ENCODE results near the gene ZNF302. TPM values are rescaled to one million over a fixed set of nuclear protein-coding genes. Genes with fewer than 3 reads are reported as not detected.
"Not testable (repeated sequence)": the region's sequence is repeated elsewhere in the genome, so short reads cannot be mapped to it uniquely, and the experiment has no call there.

Gene ZNF302
- polyA plus RNA-seq, 1 donor from 2014 or later = 107 TPM

DNA sequence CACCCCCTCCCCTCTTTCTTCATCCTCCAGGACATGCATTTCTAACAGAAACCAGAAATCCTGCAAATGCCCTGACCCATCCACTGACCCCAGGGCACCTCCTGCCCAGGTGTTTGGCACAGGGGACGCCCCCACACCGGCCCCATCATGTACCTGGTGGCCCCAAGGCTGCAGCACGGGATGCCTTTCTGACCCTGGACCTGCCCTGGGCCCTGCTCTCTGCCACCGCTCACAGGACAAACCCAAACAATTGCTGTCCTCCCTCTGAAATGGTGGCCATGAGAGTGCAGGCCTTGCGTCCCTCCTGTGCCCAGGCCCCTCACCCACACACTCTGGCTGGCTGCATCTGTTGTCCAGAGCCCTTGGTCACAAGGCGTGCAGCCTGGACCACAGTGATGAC is 12.6 kb upstream of the ZNF302 start:
- Histone ChIP-seq H3K27me3 (ENCODE audit: insufficient read depth, low read depth, low read length) (no peaks in the 10 kb centered on the region), H3K9me2 (ENCODE audit: insufficient read depth, low read length) (no peaks in the 10 kb centered on the region), H3K79me2 (replicated peaks; ENCODE audit: insufficient read depth, low read length) (no peaks in the 10 kb centered on the region), H3K27ac (ENCODE audit: low read length) (no peak overlapping the region), H4K20me1 (ENCODE audit: insufficient read depth) (no peaks in the 10 kb centered on the region), H3K9me3 (ENCODE audit: low read length) (no peaks in the 10 kb centered on the region), H3K36me3 (ENCODE audit: insufficient read depth, low read length) (no peaks in the 10 kb centered on the region), H3F3A (ENCODE audit: insufficient read depth, low read length, poor library complexity, severe bottlenecking) (no peaks in the 10 kb centered on the region), H3K4me2 (ENCODE audit: low read length) (no peak overlapping the region), H3K9ac (ENCODE audit: low read length) (no peak overlapping the region), H2AFZ (ENCODE audit: low read depth, low read length) (no peak overlapping the region), H3K4me3 (ENCODE audit: low read length) (no peak overlapping the region)
- TF ChIP-seq SMC3 (conservative IDR thresholded peaks at IDR 0.05; ENCODE audit: poor library complexity) (no peak), EZH2 (IDR thresholded peaks at IDR 0.05; ENCODE audit: borderline replicate concordance, insufficient read depth, low read length, poor library complexity, severe bottlenecking) (no peak), EP300 (conservative IDR thresholded peaks at IDR 0.05; ENCODE audit: poor library complexity, severe bottlenecking) (no peak), POLR2AphosphoS5 (IDR thresholded peaks at IDR 0.05) (no peak)
- TF ChIP-seq, protein P1, sequence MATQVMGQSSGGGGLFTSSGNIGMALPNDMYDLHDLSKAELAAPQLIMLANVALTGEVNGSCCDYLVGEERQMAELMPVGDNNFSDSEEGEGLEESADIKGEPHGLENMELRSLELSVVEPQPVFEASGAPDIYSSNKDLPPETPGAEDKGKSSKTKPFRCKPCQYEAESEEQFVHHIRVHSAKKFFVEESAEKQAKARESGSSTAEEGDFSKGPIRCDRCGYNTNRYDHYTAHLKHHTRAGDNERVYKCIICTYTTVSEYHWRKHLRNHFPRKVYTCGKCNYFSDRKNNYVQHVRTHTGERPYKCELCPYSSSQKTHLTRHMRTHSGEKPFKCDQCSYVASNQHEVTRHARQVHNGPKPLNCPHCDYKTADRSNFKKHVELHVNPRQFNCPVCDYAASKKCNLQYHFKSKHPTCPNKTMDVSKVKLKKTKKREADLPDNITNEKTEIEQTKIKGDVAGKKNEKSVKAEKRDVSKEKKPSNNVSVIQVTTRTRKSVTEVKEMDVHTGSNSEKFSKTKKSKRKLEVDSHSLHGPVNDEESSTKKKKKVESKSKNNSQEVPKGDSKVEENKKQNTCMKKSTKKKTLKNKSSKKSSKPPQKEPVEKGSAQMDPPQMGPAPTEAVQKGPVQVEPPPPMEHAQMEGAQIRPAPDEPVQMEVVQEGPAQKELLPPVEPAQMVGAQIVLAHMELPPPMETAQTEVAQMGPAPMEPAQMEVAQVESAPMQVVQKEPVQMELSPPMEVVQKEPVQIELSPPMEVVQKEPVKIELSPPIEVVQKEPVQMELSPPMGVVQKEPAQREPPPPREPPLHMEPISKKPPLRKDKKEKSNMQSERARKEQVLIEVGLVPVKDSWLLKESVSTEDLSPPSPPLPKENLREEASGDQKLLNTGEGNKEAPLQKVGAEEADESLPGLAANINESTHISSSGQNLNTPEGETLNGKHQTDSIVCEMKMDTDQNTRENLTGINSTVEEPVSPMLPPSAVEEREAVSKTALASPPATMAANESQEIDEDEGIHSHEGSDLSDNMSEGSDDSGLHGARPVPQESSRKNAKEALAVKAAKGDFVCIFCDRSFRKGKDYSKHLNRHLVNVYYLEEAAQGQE (IDR thresholded peaks at IDR 0.05; ENCODE audit: borderline replicate concordance) = no peak
- TF ChIP-seq, protein P2, sequence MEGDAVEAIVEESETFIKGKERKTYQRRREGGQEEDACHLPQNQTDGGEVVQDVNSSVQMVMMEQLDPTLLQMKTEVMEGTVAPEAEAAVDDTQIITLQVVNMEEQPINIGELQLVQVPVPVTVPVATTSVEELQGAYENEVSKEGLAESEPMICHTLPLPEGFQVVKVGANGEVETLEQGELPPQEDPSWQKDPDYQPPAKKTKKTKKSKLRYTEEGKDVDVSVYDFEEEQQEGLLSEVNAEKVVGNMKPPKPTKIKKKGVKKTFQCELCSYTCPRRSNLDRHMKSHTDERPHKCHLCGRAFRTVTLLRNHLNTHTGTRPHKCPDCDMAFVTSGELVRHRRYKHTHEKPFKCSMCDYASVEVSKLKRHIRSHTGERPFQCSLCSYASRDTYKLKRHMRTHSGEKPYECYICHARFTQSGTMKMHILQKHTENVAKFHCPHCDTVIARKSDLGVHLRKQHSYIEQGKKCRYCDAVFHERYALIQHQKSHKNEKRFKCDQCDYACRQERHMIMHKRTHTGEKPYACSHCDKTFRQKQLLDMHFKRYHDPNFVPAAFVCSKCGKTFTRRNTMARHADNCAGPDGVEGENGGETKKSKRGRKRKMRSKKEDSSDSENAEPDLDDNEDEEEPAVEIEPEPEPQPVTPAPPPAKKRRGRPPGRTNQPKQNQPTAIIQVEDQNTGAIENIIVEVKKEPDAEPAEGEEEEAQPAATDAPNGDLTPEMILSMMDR (IDR thresholded peaks at IDR 0.05; ENCODE audit: poor library complexity, severe bottlenecking) = no peak

DNA sequence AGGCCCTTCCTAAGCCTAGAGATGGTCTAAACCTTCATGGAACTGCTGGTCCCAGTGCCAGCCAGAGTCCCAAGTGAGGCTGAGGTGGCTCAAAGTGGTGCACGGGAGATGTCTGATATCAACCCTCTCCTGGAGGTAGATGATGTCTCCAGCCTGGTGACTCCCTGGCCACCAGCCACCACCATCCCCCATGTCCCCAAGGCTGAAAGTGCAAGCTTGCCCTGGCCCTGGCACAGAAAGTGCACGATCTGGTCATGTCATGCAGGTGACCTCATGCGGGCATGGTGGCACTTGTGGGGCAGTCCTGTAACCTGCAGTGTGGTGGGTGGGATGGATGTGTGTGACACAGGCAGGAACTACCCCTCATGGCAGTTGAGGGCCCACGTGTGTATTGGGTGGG is 12.2 kb upstream of the ZNF302 start:
- H3K9me2 ChIP-seq (ENCODE audit: insufficient read depth, low read length); H3K4me3 ChIP-seq (ENCODE audit: low read length); H3F3A ChIP-seq (ENCODE audit: insufficient read depth, low read length, poor library complexity, severe bottlenecking); H3K27me3 ChIP-seq (ENCODE audit: insufficient read depth, low read depth, low read length); H3K27ac ChIP-seq (ENCODE audit: low read length); H2AFZ ChIP-seq (ENCODE audit: low read depth, low read length); H3K4me2 ChIP-seq (ENCODE audit: low read length); H3K36me3 ChIP-seq (ENCODE audit: insufficient read depth, low read length); H4K20me1 ChIP-seq (ENCODE audit: insufficient read depth); H3K9ac ChIP-seq (ENCODE audit: low read length); H3K9me3 ChIP-seq (ENCODE audit: low read length); H3K79me2 ChIP-seq (replicated peaks; ENCODE audit: insufficient read depth, low read length): not testable (repeated sequence)

DNA sequence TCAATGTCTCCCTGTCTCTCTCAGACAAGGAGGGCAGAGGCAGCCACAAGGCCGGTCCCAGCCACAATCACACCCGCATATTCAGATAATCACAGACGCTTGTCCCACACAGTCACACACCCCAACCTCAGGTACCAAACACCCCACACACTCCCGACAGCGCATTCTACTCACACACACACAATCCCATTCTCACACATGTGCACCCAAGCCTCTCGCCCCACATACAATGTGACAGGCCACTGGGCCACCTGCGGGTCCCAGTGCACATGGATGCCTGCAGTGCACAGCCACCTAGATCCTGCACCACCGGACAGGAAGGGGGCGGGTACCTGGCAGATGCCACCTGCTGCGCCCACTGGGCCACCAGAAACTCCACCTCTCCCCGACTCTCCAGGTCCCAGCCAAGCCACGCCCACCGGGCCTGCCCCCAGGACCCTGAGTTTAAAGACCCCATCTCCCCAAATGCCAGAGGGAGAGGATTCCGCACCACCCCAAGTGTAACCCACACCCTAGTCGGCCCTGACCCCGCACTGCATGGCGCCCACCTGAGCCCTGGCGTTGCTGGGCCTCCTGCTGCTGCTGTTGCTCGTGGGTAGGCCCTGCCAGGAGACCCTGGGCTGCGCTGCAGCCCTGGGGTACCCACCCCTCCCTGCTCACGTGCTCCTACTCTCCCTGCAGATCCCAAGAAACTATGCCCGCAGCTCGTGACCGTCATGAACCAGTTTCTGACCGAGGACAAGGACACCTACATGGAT is 11.1 kb upstream of the ZNF302 start:
- H2AFZ ChIP-seq (ENCODE audit: low read depth, low read length) = no peak overlapping the region

More for the DNA sequence above, 11.1 kb upstream of the ZNF302 start:
- Histone ChIP-seq H3K9me2 (ENCODE audit: insufficient read depth, low read length) (no peaks in the 10 kb centered on the region), H3K9me3 (ENCODE audit: low read length) (no peaks in the 10 kb centered on the region), H3K27ac (ENCODE audit: low read length) (no peak overlapping the region), H3F3A (ENCODE audit: insufficient read depth, low read length, poor library complexity, severe bottlenecking) (no peaks in the 10 kb centered on the region), H3K4me2 (ENCODE audit: low read length) (no peak overlapping the region), H4K20me1 (ENCODE audit: insufficient read depth) (no peaks in the 10 kb centered on the region), H3K27me3 (ENCODE audit: insufficient read depth, low read depth, low read length) (no peaks in the 10 kb centered on the region), H3K4me3 (ENCODE audit: low read length) (no peak overlapping the region), H3K79me2 (replicated peaks; ENCODE audit: insufficient read depth, low read length) (no peaks in the 10 kb centered on the region), H3K36me3 (ENCODE audit: insufficient read depth, low read length) (no peaks in the 10 kb centered on the region), H3K9ac (ENCODE audit: low read length) (no peak overlapping the region)
- TF ChIP-seq SMC3 (conservative IDR thresholded peaks at IDR 0.05; ENCODE audit: poor library complexity) (no peak), MXI1 (conservative IDR thresholded peaks at IDR 0.05; ENCODE audit: poor library complexity, severe bottlenecking) (no peak), EZH2 (IDR thresholded peaks at IDR 0.05; ENCODE audit: borderline replicate concordance, insufficient read depth, low read length, poor library complexity, severe bottlenecking) (no peak), RAD21 (conservative IDR thresholded peaks at IDR 0.05) (no peak), TAF1 (IDR thresholded peaks at IDR 0.05; ENCODE audit: low read depth) (no peak), POLR2AphosphoS5 (IDR thresholded peaks at IDR 0.05) (no peak), EP300 (conservative IDR thresholded peaks at IDR 0.05; ENCODE audit: poor library complexity, severe bottlenecking) (no peak)
- TF ChIP-seq, protein P1 (IDR thresholded peaks at IDR 0.05; ENCODE audit: borderline replicate concordance) = no peak
- TF ChIP-seq, protein P2 (IDR thresholded peaks at IDR 0.05; ENCODE audit: poor library complexity, severe bottlenecking) = no peak
